HEK293 (cell line): ENCODE data around the gene IMMT.

ENCODE experiments used
- CTCF ChIA-PET: fragments of 350-600 bp; formaldehyde crosslinking; extraction: SDS; loops from one replicate; lab custom pipeline; 2021; ENCODE audit warnings: antibody characterized with exemption; lab: Yijun Ruan, JAX
- POLR2A ChIA-PET: fragments of 300-600 bp; formaldehyde crosslinking; extraction: SDS; loops from one replicate; lab custom pipeline; 2020; ENCODE audit warnings: antibody characterized with exemption, inconsistent platforms; lab: Yijun Ruan, JAX
- H3K27ac ChIP-seq: fragments of 200-500 bp; sonication (Bioruptor generic); 2 replicates; pipeline ENCODE4 v1.5.1; 2014; ENCODE audit warnings: low read depth, low read length, control low read depth, inconsistent platforms; ENCODE audit errors: extremely low read depth
- H3K36me3 ChIP-seq, 2 experiments: fragments of 200-500 bp in 1 of 2; sonication (Bioruptor generic) in 1 of 2; 1 replicate in 1 of 2; 2 replicates in 1 of 2; pipeline ENCODE4 v1.5.1; 2014 to 2017; ENCODE audit warnings: inconsistent platforms in 2 of 2, low read length in 2 of 2; ENCODE audit not compliant: control insufficient read depth in 2 of 2, insufficient read depth in 1 of 2
- H3K4me1 ChIP-seq: fragments of 200-500 bp; sonication (Bioruptor generic); 2 replicates; pipeline ENCODE4 v1.5.1; 2014; ENCODE audit warnings: mild to moderate bottlenecking, low read length, inconsistent platforms; ENCODE audit not compliant: control insufficient read depth, insufficient read depth
- H3K4me3 ChIP-seq: 2 replicates; pipeline ENCODE4 v1.5.1; 2011; ENCODE audit warnings: low read depth, mild to moderate bottlenecking, control low read depth, low read length, moderate library complexity
- H3K9me3 ChIP-seq: fragments of 200-500 bp; sonication (Bioruptor generic); 2 replicates; pipeline ENCODE4 v1.5.1; 2014; ENCODE audit warnings: low read depth, low read length, inconsistent platforms; ENCODE audit not compliant: control insufficient read depth, insufficient read depth
- MYNN ChIP-seq: fragments of 450-650 bp; formaldehyde crosslinking; IDR thresholded peaks from 2 replicates; pipeline ENCODE4 v1.5.1; 2016; ENCODE audit warnings: missing biosample characterization, missing genetic modification characterization, borderline replicate concordance
- WT1 ChIP-seq: fragments of 450-650 bp; formaldehyde crosslinking; IDR thresholded peaks from 2 replicates; pipeline ENCODE4 v1.5.1; 2016; ENCODE audit warnings: missing biosample characterization, missing genetic modification characterization
- ZBTB8A ChIP-seq: fragments of 450-650 bp; formaldehyde crosslinking; IDR thresholded peaks from 2 replicates; pipeline ENCODE4 v1.5.1; 2016; ENCODE audit warnings: missing biosample characterization, missing genetic modification characterization
- ZFHX2 ChIP-seq: fragments of 450-650 bp; formaldehyde crosslinking; conservative IDR thresholded peaks from 2 replicates; pipeline ENCODE4 v1.5.1; 2016; ENCODE audit warnings: missing biosample characterization, missing genetic modification characterization
- ZNF2 ChIP-seq: fragments of 450-650 bp; formaldehyde crosslinking; IDR thresholded peaks from 2 replicates; pipeline ENCODE4 v1.5.1; 2016; ENCODE audit warnings: missing biosample characterization, missing genetic modification characterization
- ZNF394 ChIP-seq: fragments of 450-650 bp; formaldehyde crosslinking; IDR thresholded peaks from 2 replicates; pipeline ENCODE4 v1.5.1; 2016; ENCODE audit warnings: missing biosample characterization, missing genetic modification characterization, mild to moderate bottlenecking, moderate library complexity, borderline replicate concordance
- ZNF501 ChIP-seq: fragments of 450-650 bp; formaldehyde crosslinking; IDR thresholded peaks from 2 replicates; pipeline ENCODE4 v1.5.1; 2016; ENCODE audit warnings: missing biosample characterization, missing genetic modification characterization
- ZNF529 ChIP-seq: fragments of 450-650 bp; formaldehyde crosslinking; IDR thresholded peaks from 2 replicates; pipeline ENCODE4 v1.5.1; 2017; ENCODE audit warnings: missing genetic modification characterization, missing biosample characterization; ENCODE audit not compliant: insufficient replicate concordance
- ZNF530 ChIP-seq: fragments of 450-650 bp; formaldehyde crosslinking; IDR thresholded peaks from 2 replicates; pipeline ENCODE4 v1.5.1; 2016; ENCODE audit warnings: low read depth, missing biosample characterization, missing genetic modification characterization
- ZNF621 ChIP-seq: fragments of 450-650 bp; formaldehyde crosslinking; IDR thresholded peaks from 2 replicates; pipeline ENCODE4 v1.5.1; 2017; ENCODE audit warnings: missing biosample characterization, missing genetic modification characterization
- ZNF701 ChIP-seq: fragments of 450-650 bp; formaldehyde crosslinking; IDR thresholded peaks from 2 replicates; pipeline ENCODE4 v1.5.1; 2016; ENCODE audit warnings: missing biosample characterization, missing genetic modification characterization
- ZNF76 ChIP-seq: fragments of 450-650 bp; formaldehyde crosslinking; IDR thresholded peaks from 2 replicates; pipeline ENCODE4; 2016; ENCODE audit warnings: low read depth, missing biosample characterization, missing genetic modification characterization, borderline replicate concordance
- ZNF843 ChIP-seq: fragments of 450-650 bp; formaldehyde crosslinking; IDR thresholded peaks from 2 replicates; pipeline ENCODE4 v1.5.1; 2016; ENCODE audit warnings: missing biosample characterization, missing genetic modification characterization
- TF ChIP-seq, protein P1 (sequence below): fragments of 450-650 bp; formaldehyde crosslinking; IDR thresholded peaks from 2 replicates; pipeline ENCODE4 v1.5.1; 2016; ENCODE audit warnings: missing biosample characterization, missing genetic modification characterization, borderline replicate concordance
- TF ChIP-seq, protein P2 (sequence below): fragments of 450-650 bp; formaldehyde crosslinking; IDR thresholded peaks from 2 replicates; pipeline ENCODE4 v1.5.1; 2016; ENCODE audit warnings: missing biosample characterization, missing genetic modification characterization
- TF ChIP-seq, protein P3 (sequence below): sonication (generic); formaldehyde crosslinking; IDR thresholded peaks from 2 replicates; pipeline ENCODE4 v1.8.1; 2022; ENCODE audit warnings: mild to moderate bottlenecking, moderate library complexity, missing genetic modification reagents
- TF ChIP-seq, protein P4 (sequence below): fragments of 450-650 bp; formaldehyde crosslinking; IDR thresholded peaks from 2 replicates; pipeline ENCODE4 v1.5.1; 2016; ENCODE audit warnings: missing biosample characterization, missing genetic modification characterization

Gene IMMT

DNA sequence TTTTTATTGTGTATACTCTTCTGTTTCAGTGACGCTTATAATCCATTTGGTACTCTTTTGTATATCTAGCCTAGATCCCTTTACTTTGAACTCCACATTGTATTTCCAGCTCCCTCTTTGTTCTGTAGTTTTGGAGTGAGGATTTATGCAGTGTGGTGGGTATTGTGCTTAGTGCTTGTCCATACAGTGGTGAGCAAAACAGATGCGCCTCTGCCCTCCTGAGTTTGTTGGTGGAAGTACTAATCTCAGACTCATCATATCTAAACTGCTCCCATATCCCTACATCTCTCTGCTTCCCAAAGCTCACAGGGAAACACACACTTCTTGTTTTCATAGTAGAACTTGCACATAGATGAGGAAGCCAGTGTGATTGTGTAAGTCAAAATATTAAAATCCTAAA, 77.1 kb downstream of the IMMT start:
- no peaks in the 10 kb centered on the region for H3K4me1 ChIP-seq
- no peak overlapping the region for H3K4me3 ChIP-seq
- H3K36me3 ChIP-seq: peaks cover 75 to 100% of the 10 kb centered on the region in 2 experiments
- no peak overlapping the region for H3K27ac ChIP-seq
- TF ChIP-seq ZNF530: no peak
- ChIA-PET CTCF (interaction anchor here (0.6 to 0.8 kb wide), 2 partner anchors 25 to 301 kb away, joined by 3 read pairs; no protein-coding TSS in a partner anchor), POLR2A (interaction anchor here (1.0 kb wide), 1 partner anchor 12 kb away, joined by 6 read pairs; the partner anchor contains the start of genes POLR1A and PTCD3)
- no peaks in the 10 kb centered on the region for H3K9me3 ChIP-seq

GRCh38 chr2:86107031-86107430, 88.2 kb downstream of the IMMT start:
- no peaks in the 10 kb centered on the region for H3K4me1 ChIP-seq
- H3K4me3 ChIP-seq: peak overlapping the region; percentile 92
- H3K9me3 ChIP-seq: no peaks in the 10 kb centered on the region
- peaks cover 40 to 64% of the 10 kb centered on the region in 2 experiments for H3K36me3 ChIP-seq
- ChIA-PET CTCF (interaction anchor here (2.0 kb wide), 1 partner anchor 279 kb away, joined by 5 read pairs; no protein-coding TSS in a partner anchor), POLR2A (interaction anchor here (1.4 to 1.8 kb wide), 3 partner anchors 8 to 335 kb away, joined by 4 to 12 read pairs (median 11); no protein-coding TSS in a partner anchor)
- TF ChIP-seq ZNF2 (tag by site-specific recombination): no peak
- TF ChIP-seq, protein P1, sequence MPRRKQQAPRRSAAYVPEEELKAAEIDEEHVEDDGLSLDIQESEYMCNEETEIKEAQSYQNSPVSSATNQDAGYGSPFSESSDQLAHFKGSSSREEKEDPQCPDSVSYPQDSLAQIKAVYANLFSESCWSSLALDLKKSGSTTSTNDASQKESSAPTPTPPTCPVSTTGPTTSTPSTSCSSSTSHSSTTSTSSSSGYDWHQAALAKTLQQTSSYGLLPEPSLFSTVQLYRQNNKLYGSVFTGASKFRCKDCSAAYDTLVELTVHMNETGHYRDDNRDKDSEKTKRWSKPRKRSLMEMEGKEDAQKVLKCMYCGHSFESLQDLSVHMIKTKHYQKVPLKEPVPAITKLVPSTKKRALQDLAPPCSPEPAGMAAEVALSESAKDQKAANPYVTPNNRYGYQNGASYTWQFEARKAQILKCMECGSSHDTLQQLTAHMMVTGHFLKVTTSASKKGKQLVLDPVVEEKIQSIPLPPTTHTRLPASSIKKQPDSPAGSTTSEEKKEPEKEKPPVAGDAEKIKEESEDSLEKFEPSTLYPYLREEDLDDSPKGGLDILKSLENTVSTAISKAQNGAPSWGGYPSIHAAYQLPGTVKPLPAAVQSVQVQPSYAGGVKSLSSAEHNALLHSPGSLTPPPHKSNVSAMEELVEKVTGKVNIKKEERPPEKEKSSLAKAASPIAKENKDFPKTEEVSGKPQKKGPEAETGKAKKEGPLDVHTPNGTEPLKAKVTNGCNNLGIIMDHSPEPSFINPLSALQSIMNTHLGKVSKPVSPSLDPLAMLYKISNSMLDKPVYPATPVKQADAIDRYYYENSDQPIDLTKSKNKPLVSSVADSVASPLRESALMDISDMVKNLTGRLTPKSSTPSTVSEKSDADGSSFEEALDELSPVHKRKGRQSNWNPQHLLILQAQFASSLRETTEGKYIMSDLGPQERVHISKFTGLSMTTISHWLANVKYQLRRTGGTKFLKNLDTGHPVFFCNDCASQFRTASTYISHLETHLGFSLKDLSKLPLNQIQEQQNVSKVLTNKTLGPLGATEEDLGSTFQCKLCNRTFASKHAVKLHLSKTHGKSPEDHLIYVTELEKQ: no peak
- no peak overlapping the region for H3K27ac ChIP-seq

- Histone ChIP-seq H3K36me3 (peaks cover 32 to 65% of the 10 kb centered on the region in 2 experiments), H3K27ac (peak within 1 kb of the TSS; percentile 63), H3K9me3 (no peaks in the 10 kb centered on the region), H3K4me1 (no peaks in the 10 kb centered on the region), H3K4me3 (peak within 1 kb of the TSS; percentile 92)
- POLR2A ChIA-PET: interaction anchor here (0.6 to 1.8 kb wide), 24 partner anchors 9 to 568 kb away, joined by 3 to 12 read pairs (median 4); partner anchors contain the start of genes IMMT, KDM3A and MAT2A
- CTCF ChIA-PET: interaction anchor here (0.6 to 2.0 kb wide), 4 partner anchors 14 to 585 kb away, joined by 3 to 5 read pairs (median 4); no protein-coding TSS in a partner anchor
- TF ChIP-seq, protein P2, sequence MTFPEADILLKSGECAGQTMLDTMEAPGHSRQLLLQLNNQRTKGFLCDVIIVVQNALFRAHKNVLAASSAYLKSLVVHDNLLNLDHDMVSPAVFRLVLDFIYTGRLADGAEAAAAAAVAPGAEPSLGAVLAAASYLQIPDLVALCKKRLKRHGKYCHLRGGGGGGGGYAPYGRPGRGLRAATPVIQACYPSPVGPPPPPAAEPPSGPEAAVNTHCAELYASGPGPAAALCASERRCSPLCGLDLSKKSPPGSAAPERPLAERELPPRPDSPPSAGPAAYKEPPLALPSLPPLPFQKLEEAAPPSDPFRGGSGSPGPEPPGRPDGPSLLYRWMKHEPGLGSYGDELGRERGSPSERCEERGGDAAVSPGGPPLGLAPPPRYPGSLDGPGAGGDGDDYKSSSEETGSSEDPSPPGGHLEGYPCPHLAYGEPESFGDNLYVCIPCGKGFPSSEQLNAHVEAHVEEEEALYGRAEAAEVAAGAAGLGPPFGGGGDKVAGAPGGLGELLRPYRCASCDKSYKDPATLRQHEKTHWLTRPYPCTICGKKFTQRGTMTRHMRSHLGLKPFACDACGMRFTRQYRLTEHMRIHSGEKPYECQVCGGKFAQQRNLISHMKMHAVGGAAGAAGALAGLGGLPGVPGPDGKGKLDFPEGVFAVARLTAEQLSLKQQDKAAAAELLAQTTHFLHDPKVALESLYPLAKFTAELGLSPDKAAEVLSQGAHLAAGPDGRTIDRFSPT (tag by site-specific recombination): no peak
- TF ChIP-seq ZNF501 (tag by site-specific recombination) (peak; percentile 60; the same call in 1 of the 2 replicates), ZNF701 (no peak), ZBTB8A (tag by site-specific recombination) (0 out of 2 replicates have a peak, but pooled peaks have one; percentile 27), ZNF76 (tag by site-specific recombination) (peak; percentile 87), ZNF394 (tag by site-specific recombination) (no peak), ZNF843 (tag by site-specific recombination) (no peak), ZNF529 (tag by site-specific recombination) (no peak), ZFHX2 (tag by site-specific recombination) (peak; percentile 41; the same call in 1 of the 2 replicates), ZNF621 (tag by site-specific recombination) (no peak), WT1 (tag by site-specific recombination) (no peak), MYNN (tag by site-specific recombination) (no peak)
- TF ChIP-seq, protein P3, sequence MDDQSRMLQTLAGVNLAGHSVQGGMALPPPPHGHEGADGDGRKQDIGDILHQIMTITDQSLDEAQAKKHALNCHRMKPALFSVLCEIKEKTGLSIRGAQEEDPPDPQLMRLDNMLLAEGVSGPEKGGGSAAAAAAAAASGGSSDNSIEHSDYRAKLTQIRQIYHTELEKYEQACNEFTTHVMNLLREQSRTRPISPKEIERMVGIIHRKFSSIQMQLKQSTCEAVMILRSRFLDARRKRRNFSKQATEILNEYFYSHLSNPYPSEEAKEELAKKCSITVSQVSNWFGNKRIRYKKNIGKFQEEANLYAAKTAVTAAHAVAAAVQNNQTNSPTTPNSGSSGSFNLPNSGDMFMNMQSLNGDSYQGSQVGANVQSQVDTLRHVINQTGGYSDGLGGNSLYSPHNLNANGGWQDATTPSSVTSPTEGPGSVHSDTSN (CRISPR knock-in tag): peak; percentile 55; the same call in 1 of the 2 replicates
- TF ChIP-seq, protein P4, sequence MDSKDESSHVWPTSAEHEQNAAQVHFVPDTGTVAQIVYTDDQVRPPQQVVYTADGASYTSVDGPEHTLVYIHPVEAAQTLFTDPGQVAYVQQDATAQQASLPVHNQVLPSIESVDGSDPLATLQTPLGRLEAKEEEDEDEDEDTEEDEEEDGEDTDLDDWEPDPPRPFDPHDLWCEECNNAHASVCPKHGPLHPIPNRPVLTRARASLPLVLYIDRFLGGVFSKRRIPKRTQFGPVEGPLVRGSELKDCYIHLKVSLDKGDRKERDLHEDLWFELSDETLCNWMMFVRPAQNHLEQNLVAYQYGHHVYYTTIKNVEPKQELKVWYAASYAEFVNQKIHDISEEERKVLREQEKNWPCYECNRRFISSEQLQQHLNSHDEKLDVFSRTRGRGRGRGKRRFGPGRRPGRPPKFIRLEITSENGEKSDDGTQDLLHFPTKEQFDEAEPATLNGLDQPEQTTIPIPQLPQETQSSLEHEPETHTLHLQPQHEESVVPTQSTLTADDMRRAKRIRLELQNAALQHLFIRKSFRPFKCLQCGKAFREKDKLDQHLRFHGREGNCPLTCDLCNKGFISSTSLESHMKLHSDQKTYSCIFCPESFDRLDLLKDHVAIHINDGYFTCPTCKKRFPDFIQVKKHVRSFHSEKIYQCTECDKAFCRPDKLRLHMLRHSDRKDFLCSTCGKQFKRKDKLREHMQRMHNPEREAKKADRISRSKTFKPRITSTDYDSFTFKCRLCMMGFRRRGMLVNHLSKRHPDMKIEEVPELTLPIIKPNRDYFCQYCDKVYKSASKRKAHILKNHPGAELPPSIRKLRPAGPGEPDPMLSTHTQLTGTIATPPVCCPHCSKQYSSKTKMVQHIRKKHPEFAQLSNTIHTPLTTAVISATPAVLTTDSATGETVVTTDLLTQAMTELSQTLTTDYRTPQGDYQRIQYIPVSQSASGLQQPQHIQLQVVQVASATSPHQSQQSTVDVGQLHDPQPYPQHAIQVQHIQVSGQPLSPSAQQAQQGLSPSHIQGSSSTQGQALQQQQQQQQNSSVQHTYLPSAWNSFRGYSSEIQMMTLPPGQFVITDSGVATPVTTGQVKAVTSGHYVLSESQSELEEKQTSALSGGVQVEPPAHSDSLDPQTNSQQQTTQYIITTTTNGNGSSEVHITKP: peak; percentile 100
These were observed 89.0 kb downstream of the IMMT start, which contains the start of gene PTCD3 for GRCh38 chr2:86105969-86106945. Gene PTCD3, plus strand, starts transcription at chr2:86106235. Its CDS starts 13 bp downstream, at chr2:86106248.
